HG03558 (cell line): ENCODE data around the gene DLG2.
"Not testable (repeated sequence)": the region's sequence is repeated elsewhere in the genome, so short reads cannot be mapped to it uniquely, and the experiment has no call there.

ENCODE experiments used
- ATAC-seq: cut with Tn5 transposase; IDR thresholded peaks from one replicate; pipeline ENCODE4 v1.9.1; 2021; ENCODE audit warnings: moderate number of reproducible peaks; ENCODE audit not compliant: unreplicated experiment; ENCODE audit errors: extremely low read depth

The DLG2 gene

GRCh38 chr11:85475660-85476517, 151.3 kb downstream of the DLG2 start:
- no peak for ATAC-seq

- no peak for ATAC-seq
Observed at GRCh38 chr11:85472953-85473352, 154.2 kb downstream of the DLG2 start.

- ATAC-seq, result no peak
Observed at GRCh38 chr11:85464283-85464682, 162.9 kb downstream of the DLG2 start.

GRCh38 chr11:85459304-85459703, 167.8 kb downstream of the DLG2 start:
- no peak for ATAC-seq

DNA sequence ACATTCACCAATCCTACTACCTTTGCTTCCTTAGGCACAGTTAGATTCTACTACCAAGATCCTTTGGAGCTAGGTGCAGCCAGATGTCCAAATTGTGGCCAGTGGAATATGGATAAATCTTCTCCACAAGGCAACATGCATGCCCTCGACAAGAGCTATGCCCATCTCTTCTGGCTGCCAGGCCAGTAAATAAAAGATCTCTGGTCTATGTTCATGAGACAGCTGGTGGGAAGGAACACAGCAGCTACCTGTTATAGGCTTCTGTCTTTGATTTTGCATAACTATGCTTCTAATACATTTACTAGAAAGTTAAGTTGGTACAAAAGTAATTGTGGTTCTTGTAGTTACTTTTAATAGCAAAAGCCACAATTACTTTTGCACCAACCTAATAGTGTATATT, 182.7 kb downstream of the DLG2 start:
- no peak for ATAC-seq

DNA sequence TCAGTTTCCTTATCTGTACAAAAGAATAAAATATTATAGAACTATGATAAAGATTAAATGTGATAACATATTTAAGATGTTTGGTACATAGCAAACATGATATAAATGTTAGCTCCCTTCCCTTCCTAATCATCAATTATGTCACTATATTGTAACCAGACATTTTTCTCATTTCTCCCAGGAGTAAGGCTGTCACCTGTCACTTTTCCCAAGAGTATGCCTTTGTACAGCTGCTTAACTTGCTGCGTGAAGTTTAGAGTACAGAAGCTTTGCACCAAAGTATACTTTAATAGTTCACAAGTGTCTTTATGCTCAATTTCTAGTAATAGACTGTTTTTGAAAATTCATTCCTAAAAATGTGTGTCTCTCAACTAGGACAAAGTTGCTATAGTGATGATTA, 186.9 kb downstream of the DLG2 start:
- no peak for ATAC-seq

GRCh38 chr11:85438328-85438727, 188.8 kb downstream of the DLG2 start:
- ATAC-seq, result no peak

GRCh38 chr11:85431319-85431718, 195.8 kb downstream of the DLG2 start:
- no peak for ATAC-seq

- ATAC-seq, result no peak
Observed at GRCh38 chr11:85423794-85424193, 203.3 kb downstream of the DLG2 start.

- ATAC-seq, result no peak
Observed at GRCh38 chr11:85423316-85423715, 203.8 kb downstream of the DLG2 start.

GRCh38 chr11:85414175-85414574, 213.0 kb downstream of the DLG2 start:
- no peak for ATAC-seq

- ATAC-seq, result no peak
Observed at GRCh38 chr11:85407648-85408047, 219.5 kb downstream of the DLG2 start.

DNA sequence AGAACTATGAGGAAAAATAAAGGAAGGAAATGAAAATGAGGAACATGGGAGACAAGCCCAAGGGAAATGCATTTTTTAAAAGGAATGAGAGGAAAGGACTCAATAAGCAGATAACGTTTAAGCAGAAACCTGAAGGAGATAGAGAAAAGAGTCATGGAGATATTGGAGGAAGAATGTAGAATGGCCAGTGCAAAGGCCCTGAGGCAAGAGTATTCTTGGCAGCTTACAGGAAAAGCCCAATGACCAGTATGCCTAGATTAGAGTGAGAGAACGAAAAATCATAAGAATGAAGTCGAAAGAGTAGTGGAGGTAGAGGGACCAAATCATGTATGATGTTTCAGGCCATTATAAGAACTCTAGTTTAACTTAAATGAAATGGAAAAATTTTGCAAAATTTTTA, 220.3 kb downstream of the DLG2 start:
- no peak for ATAC-seq

DNA sequence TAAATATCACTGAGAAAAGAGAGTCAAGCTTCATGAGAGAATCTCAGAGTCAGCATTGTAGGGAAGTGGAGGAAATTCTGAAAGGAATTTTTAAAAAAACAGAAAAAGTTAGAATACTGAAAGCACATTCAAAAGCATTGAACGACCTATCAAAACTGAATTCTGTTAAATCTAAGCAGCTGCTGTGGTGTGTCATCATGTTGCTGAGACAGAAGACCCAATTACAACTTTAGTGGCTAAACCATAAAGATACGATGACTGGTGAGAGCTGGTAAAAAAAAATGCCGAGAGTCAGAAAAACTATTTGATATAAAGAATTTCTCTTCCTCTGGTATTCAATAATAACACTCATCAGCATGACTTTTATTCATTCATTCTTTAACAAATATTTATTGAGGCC, 220.8 kb downstream of the DLG2 start:
- no peak for ATAC-seq

DNA sequence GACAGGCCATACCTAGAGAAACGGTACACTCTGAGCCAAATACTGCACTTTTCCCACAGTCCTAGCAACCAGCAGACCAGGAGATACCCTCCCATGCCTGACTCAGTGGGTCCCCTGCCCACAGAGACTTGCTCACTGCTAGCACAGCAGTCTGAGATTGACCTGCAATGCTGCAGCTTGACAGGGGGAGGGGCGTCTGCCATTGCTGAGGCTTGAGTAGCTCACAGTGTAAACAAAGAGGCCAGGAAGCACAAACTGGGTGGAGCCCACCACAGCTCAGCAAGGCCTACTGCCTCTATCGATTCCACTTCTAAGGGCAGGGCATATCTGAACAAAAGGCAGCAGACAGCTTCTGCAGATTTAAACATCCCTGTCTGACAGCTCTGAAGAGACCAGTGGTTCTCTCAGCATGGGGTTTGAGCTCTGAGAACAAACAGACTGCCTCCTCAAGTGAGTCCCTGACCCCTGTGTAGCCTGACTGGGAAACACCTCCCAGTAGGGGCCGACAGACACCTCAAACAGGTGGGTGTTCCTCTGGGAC, 231.6 kb downstream of the DLG2 start:
- not testable (repeated sequence) for ATAC-seq

GRCh38 chr11:85394283-85394682, 232.9 kb downstream of the DLG2 start:
- ATAC-seq, result no peak

DNA sequence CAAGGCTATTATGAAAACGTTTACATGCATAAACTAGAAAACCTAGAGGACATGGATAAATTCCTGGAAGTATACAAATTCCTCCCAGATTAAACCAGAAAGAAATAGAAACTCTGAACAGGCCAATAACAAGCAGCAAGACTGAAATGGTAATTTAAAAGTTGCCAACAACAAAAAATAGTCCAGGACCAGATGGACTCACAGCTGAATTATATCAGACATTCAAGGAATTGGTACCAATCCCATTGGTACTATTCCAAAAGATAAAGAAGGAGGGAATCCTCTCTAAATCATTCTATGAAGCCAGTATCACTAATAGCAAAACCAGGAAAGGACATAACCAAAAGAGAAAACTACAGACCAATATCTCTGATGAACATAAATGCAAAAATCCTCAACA, 236.0 kb downstream of the DLG2 start:
- ATAC-seq, result no peak

GRCh38 chr11:85385547-85385946, 241.6 kb downstream of the DLG2 start:
- ATAC-seq, result no peak

- no peak for ATAC-seq
Observed at GRCh38 chr11:85385111-85385510, 242.0 kb downstream of the DLG2 start.

GRCh38 chr11:85379066-85379465, 248.1 kb downstream of the DLG2 start:
- no peak for ATAC-seq

GRCh38 chr11:85377901-85378300, 249.2 kb downstream of the DLG2 start:
- no peak for ATAC-seq

DNA sequence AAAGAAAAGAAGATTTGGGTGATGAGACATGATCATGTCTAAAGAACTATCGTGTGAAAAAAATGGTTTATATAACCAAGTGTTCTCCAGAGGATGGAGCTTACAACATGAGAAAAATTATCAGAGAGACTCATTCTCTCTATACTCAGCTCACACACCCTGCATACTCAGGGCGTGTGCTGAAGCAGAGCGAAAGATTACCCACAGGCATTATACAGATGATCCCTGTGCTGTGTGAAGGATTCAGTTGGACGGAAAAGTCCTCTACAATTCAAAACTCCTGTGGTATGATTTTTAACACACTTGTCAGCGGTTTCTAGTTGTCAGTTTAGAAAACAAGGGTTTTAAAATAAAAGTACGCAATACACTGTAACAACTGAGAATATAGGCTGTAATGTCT, 267.3 kb downstream of the DLG2 start:
- ATAC-seq, result no peak
